ENCODE data around the gene KLK2.

KLK2 gene

GRCh38 chr19:50851620-50852019 lies 21.6 kb upstream of the KLK2 start:
- DNase-seq: no peak

- no peak for DNase-seq
These were observed 18.4 kb upstream of the KLK2 start, which contains the start of gene KLK3 for GRCh38 chr19:50854636-50855410. Gene KLK3 (plus strand): TSS chr19:50854915. CDS start chr19:50854956, 41 bp downstream.

DNA sequence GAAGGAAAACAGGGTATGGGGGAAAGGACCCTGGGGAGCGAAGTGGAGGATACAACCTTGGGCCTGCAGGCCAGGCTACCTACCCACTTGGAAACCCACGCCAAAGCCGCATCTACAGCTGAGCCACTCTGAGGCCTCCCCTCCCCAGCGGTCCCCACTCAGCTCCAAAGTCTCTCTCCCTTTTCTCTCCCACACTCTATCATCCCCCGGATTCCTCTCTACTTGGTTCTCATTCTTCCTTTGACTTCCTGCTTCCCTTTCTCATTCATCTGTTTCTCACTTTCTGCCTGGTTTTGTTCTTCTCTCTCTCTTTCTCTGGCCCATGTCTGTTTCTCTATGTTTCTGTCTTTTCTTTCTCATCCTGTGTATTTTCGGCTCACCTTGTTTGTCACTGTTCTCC lies 15.9 kb upstream of the KLK2 start:
- no peak for DNase-seq

DNA sequence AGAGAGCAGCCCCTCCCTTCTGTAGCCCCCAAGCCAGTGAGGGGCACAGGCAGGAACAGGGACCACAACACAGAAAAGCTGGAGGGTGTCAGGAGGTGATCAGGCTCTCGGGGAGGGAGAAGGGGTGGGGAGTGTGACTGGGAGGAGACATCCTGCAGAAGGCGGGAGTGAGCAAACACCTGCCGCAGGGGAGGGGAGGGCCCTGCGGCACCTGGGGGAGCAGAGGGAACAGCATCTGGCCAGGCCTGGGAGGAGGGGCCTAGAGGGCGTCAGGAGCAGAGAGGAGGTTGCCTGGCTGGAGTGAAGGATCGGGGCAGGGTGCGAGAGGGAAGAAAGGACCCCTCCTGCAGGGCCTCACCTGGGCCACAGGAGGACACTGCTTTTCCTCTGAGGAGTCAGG lies 14.4 kb upstream of the KLK2 start:
- DNase-seq: no peak

GRCh38 chr19:50859849-50860248 lies 13.4 kb upstream of the KLK2 start:
- DNase-seq: no peak

- no peak for DNase-seq
These were observed 12.2 kb upstream of the KLK2 start for GRCh38 chr19:50861010-50861409.

DNA sequence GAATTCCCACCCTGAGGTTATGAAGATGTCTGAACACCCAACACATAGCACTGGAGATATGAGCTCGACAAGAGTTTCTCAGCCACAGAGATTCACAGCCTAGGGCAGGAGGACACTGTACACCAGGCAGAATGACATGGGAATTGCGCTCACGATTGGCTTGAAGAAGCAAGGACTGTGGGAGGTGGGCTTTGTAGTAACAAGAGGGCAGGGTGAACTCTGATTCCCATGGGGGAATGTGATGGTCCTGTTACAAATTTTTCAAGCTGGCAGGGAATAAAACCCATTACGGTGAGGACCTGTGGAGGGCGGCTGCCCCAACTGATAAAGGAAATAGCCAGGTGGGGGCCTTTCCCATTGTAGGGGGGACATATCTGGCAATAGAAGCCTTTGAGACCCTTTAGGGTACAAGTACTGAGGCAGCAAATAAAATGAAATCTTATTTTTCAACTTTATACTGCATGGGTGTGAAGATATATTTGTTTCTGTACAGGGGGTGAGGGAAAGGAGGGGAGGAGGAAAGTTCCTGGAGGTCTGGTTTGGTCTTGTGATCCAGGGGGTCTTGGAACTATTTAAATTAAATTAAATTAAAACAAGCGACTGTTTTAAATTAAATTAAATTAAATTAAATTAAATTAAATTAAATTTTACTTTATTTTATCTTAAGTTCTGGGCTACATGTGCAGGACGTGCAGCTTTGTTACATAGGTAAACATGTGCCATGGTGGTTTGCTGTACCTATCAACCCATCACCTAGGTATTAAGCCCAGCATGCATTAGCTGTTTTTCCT lies 11.5 kb upstream of the KLK2 start:
- no peak for DNase-seq

GRCh38 chr19:50869479-50869878 lies 3.8 kb upstream of the KLK2 start:
- DNase-seq: no peak

DNA sequence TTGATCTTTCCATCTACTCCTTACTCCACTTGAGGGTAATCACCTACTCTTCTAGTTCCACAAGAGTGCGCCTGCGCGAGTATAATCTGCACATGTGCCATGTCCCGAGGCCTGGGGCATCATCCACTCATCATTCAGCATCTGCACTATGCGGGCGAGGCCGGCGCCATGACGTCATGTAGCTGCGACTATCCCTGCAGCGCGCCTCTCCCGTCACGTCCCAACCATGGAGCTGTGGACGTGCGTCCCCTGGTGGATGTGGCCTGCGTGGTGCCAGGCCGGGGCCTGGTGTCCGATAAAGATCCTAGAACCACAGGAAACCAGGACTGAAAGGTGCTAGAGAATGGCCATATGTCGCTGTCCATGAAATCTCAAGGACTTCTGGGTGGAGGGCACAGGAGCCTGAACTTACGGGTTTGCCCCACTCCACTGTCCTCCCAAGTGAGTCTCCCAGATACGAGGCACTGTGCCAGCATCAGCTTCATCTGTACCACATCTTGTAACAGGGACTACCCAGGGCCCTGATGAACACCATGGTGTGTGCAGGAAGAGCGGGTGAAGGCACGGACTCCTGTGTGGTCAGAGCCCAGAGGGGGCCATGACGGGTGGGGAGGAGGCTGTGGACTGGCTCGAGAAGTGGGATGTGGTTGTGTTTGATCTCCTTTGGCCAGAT lies 2.7 kb upstream of the KLK2 start:
- no peak for DNase-seq

DNA sequence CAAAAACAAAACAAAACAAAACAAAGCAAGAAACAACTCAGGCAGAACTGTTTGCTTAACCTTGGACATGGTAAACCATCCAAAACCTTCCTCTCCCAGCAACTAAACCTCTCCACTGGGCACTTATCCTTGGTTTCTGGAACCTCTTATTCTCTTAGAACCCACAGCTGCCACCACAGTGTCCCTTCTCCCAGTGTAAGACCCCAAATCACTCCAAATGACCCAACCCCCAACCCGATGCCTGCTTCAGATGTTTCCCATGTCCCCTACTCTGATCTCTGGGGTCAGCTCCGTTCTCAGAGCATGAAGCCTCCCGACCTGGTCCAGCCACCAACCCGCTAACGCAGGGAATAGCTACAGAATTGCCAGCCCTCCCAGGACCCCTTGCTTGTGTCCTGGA lies 972 bp downstream of the KLK2 start:
- no peak for DNase-seq

DNA sequence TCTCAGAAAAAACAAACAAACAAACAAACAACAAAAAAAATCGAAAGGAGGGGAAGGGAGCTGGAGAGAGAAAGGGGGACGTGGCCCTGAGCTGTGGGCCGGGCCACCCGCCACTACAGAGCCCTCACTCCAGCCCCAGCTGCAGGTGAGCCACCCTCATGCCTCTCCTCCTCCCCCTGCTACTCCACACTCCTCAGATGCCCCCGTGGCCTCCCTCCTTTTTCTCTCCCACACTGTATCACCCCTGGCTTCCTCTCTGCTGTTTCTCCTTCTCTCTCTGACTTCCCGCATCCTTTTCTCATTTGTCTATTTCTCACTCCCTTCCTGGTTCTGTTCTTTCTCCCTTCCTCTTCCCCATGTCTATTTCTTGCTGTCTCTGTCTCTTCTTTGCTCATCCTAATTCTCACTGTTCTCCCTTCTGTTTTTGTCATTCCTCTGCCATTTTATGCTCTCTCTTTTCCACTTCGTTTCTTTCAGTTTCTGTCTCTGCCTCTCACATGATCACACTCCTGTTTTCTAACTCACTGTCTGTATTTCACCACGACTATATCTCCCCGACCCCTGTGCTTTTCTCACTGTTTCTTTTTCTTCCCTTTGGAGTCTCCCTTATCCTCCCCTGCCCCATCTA lies 2.7 kb downstream of the KLK2 start:
- DNase-seq: no peak

- no peak for DNase-seq
These were observed 3.2 kb downstream of the KLK2 start for GRCh38 chr19:50876456-50876855.

GRCh38 chr19:50877338-50877737 lies 4.1 kb downstream of the KLK2 start:
- no peak for DNase-seq

DNA sequence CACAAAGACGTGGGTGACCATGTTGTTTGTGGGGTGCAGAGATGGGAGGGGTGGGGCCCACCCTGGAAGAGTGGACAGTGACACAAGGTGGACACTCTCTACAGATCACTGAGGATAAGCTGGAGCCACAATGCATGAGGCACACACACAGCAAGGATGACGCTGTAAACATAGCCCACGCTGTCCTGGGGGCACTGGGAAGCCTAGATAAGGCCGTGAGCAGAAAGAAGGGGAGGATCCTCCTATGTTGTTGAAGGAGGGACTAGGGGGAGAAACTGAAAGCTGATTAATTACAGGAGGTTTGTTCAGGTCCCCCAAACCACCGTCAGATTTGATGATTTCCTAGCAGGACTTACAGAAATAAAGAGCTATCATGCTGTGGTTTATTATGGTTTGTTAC lies 5.6 kb downstream of the KLK2 start:
- no peak for DNase-seq

GRCh38 chr19:50880241-50880640 lies 7.0 kb downstream of the KLK2 start:
- no peak for DNase-seq

DNA sequence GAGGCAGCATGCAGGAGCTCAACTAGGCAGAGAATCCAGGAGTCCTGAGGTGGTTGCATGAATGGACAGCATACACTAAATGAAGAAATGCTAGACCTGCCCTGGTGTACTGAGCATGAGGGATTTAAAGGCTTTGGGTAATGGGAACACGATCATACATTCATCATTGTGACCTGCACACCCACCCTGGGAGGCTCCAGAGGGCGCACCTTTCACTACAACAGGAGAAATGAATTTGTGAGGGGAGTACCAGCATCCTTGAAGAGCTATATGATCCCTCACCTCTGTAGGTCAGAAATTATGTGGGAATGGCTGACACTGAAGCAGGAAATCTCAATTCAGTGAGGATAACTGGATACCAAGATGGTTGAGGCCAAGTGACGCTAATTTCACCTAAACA lies 8.9 kb downstream of the KLK2 start:
- no peak for DNase-seq

DNA sequence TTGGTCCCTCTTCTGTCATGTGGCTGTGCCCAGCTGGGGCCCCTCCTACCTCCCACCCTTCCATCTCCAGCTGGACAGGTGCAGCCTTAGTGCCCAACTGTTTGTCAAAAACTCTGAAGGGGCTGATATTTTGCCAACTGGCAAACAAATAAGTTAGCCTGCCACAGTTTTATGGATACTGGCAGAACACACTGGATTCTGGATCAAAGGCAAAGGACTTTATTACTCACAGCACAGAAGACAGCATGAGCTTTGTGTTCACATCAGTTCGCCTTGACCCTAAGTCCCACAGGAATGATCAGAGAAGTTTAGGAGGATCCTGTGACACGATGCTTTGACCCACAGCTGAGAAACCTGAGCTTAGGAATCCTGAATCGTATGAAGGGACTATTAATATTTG lies 16.4 kb downstream of the KLK2 start:
- no peak for DNase-seq

DNA sequence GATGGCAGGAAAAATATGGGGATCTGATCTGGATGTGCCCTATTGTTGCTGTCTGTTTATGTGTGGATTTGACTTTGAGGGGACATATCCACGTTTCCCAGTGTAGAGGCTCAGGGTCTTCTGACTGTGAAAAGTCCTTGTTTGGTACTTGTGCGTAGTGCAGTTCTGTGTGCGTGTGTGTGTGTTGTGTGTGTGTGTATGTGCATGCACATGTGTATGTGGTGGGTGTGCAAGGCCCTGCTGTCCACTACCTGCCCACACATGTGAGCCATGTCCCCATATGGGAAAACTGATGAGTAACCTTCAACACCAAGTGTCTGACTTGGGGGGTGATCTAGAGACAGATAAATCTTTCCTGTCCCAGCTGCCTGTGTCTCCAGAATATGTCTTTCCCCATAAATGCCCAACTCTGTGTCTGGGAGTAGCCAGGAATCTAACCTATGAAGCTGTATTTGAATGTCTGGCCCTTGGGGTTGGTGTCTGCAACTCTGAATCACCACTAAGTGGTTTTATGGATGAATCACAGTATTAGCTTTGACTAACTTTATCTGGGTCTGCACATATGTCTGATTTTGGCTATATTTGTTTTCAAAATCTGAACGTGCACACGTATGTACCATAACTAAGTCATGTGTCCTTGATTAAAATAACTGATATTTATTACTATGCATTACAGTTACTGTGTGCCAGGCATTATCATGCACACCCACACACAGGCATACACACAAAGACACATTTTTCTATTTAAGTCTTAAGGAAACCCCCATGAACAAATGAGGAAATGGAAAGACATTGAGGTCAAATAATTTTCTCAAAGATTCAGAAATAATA lies 17.4 kb downstream of the KLK2 start:
- no peak for DNase-seq

DNA sequence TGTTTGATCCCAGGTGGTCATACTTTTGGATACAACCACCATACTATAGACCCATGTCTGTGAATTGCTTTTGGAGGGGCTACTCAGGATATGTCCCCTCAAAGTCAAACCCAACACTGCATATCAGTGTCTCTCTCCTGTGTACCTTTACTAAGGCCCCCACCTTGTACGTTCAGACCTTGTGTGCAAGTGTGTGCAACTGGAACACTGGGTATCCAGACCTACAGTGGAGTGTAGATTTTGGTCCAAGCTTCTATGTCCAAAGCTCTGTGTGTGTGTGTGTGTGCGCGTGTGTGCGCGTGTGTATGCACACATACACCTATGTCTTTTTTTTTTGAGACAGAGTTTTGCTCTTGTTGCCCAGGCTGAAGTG lies 18.0 kb downstream of the KLK2 start:
- DNase-seq: no peak

GRCh38 chr19:50893047-50893736 lies 20.0 kb downstream of the KLK2 start:
- no peak for DNase-seq

- no peak for DNase-seq
These were observed 21.5 kb downstream of the KLK2 start for GRCh38 chr19:50894478-50895356.
